GM12878 (cell line): ENCODE results near the gene GLB1L3. TPM values are rescaled to one million over a fixed set of nuclear protein-coding genes. Genes with fewer than 3 reads are reported as not detected.

Experiments used
- ATAC-seq: fragments of 200-7000 bp; cut with Tn5 transposase; 3 replicates; pipeline ENCODE4 v1.9.1; 2020; ENCODE audit warnings: mild to moderate bottlenecking, moderate library complexity
- BruUV-seq: library from RNA; stranded (reverse); fragments of 400-500 nt; replicated peaks from 2 replicates; lab custom pipeline; 2021; lab: Mats Ljungman, UMichigan
- CTCF ChIA-PET: fragments of 300-600 bp; sonication (Branson Sonifier 250); formaldehyde crosslinking; extraction: SDS; loops from one replicate; lab custom pipeline; 2021; ENCODE audit warnings: inconsistent platforms; lab: Yijun Ruan, JAX
- POLR2A ChIA-PET: fragments of 350-600 bp; formaldehyde crosslinking; extraction: SDS; loops from one replicate; lab custom pipeline; 2021; ENCODE audit warnings: inconsistent platforms; lab: Charles Lee
- RAD21 ChIA-PET: fragments of 300-600 bp; sonication (Branson Sonifier 250); formaldehyde crosslinking; loops from one replicate; lab custom pipeline; 2023; ENCODE audit warnings: antibody characterized with exemption; ENCODE audit not compliant: unreplicated experiment; lab: Charles Lee
- SMC1A ChIA-PET: fragments of 300-600 bp; sonication (Branson Sonifier 250); formaldehyde crosslinking; loops from one replicate; lab custom pipeline; 2023; ENCODE audit not compliant: unreplicated experiment, uncharacterized antibody; lab: Charles Lee
- DNase-seq: peaks from one replicate; pipeline ENCODE4 v3.0.0-alpha.2; 2011; ENCODE audit warnings: low read depth, low spot score
- FAIRE-seq: peaks from 3 replicates; lab custom pipeline; 2011; peaks lifted over from hg19 to GRCh38; lab: Jason Lieb, UNC
- H2AFZ ChIP-seq: 2 replicates; pipeline ENCODE4 v1.6.0; 2011; ENCODE audit warnings: low read depth, low read length, control low read depth; ENCODE audit not compliant: control insufficient read depth
- H3K27ac ChIP-seq: 2 replicates; pipeline ENCODE4 v1.5.1; 2011; ENCODE audit warnings: control low read depth; ENCODE audit not compliant: control insufficient read depth, insufficient read depth
- H3K27me3 ChIP-seq, 2 experiments: replicated peaks in 1 of 2; 2 replicates each; pipeline versions ENCODE4 v1.6.0 to v1.6.1; 2011; ENCODE audit warnings: low read length in 1 of 2; ENCODE audit not compliant: control insufficient read depth in 2 of 2, insufficient read depth in 2 of 2
- H3K36me3 ChIP-seq, 2 experiments: 2 replicates each; pipeline ENCODE4 v1.5.1; 2011; ENCODE audit warnings: low read length in 1 of 2; ENCODE audit not compliant: control insufficient read depth in 2 of 2, insufficient read depth in 2 of 2
- H3K4me1 ChIP-seq: 2 replicates; pipeline ENCODE4 v1.6.1; 2011; ENCODE audit warnings: mild to moderate bottlenecking, low read length, moderate library complexity, mixed read lengths; ENCODE audit not compliant: control insufficient read depth, insufficient read depth
- H3K4me2 ChIP-seq: 2 replicates; pipeline ENCODE4 v1.6.0; 2011; ENCODE audit warnings: control low read depth; ENCODE audit not compliant: control insufficient read depth, insufficient read depth
- H3K4me3 ChIP-seq: fragments of 200-600 bp; sonication (generic); 2 replicates; pipeline ENCODE4 v1.5.1; 2016
- H3K79me2 ChIP-seq: 2 replicates; pipeline ENCODE4 v1.6.0; 2011; ENCODE audit warnings: low read length; ENCODE audit not compliant: control insufficient read depth, insufficient read depth
- H3K9ac ChIP-seq: 2 replicates; pipeline ENCODE4 v1.8.0; 2011; ENCODE audit warnings: low read length, control low read depth, mixed read lengths; ENCODE audit not compliant: control insufficient read depth, insufficient read depth
- H3K9me3 ChIP-seq: replicated peaks from 3 replicates; pipeline ENCODE4 v1.5.1; 2011; ENCODE audit warnings: mild to moderate bottlenecking, low read length; ENCODE audit not compliant: control insufficient read depth, insufficient read depth
- H4K20me1 ChIP-seq: 2 replicates; pipeline ENCODE4 v1.6.0; 2011; ENCODE audit not compliant: control insufficient read depth, insufficient read depth
- BMI1 ChIP-seq: fragments of 450-650 bp; IDR thresholded peaks from 2 replicates; pipeline ENCODE4 v1.6.1; 2016; ENCODE audit warnings: mild to moderate bottlenecking, moderate library complexity, borderline replicate concordance
- SIN3A ChIP-seq: IDR thresholded peaks from 2 replicates; pipeline ENCODE4 v1.6.1; 2012; ENCODE audit warnings: low read depth, low read length, improper control_type of control experiment
- WGBS: methylation state at CpG from one replicate; pipeline ENCODE4 v1.1.6; 2016; ENCODE audit warnings: low lambda C conversion rate; ENCODE audit not compliant: insufficient replicate concordance, insufficient coverage; ENCODE audit errors: missing lambda C conversion rate; 5-methylcytosine and 5-hydroxymethylcytosine counted together
- in situ Hi-C: fragments of 300-500 bp; cut with MboI; formaldehyde crosslinking; loops from 9 replicates; pipeline ENCODE4 v1.14.3; 2018; ENCODE audit warnings: mixed read lengths
- intact Hi-C: fragments of 100-400 bp; cut with micrococcal nuclease; formaldehyde crosslinking; loops from one replicate; pipeline ENCODE4 v1.14.2; 2022; ENCODE audit not compliant: unreplicated experiment
- polyA plus RNA-seq, 11 experiments: library from polyadenylated mRNA; depleted of rRNA in 4 of 11; unstranded in 6 of 11; stranded (reverse) in 5 of 11; fragments of >200 nt; fragmentation: Nextera tagmentation in 4 of 11; fragmentation: Illumina TruSeq in 1 of 11; extraction: Ambion mirVana in 4 of 11; extraction: Trizol in 1 of 11; gene quantifications; 1 replicate in 1 of 11; 2 replicates in 10 of 11; pipeline versions ENCODE4 v1.2.1 to v1.2.3, GENCODE V29; 2011 to 2016; ENCODE audit warnings: inconsistent platforms in 2 of 11, missing spikeins in 2 of 11, low read depth in 1 of 11
- total RNA-seq, 4 experiments: library from RNA; depleted of rRNA in 3 of 4; stranded (reverse); fragments of >200 nt in 3 of 4; fragmentation: Illumina TruSeq in 1 of 4; extraction: Trizol in 1 of 4; gene quantifications; 2 replicates each; pipeline versions ENCODE4 v1.2.1 to v1.2.3, GENCODE V29; 2013 to 2021
- TF ChIP-seq, protein P1 (sequence below): fragments of 450-650 bp; IDR thresholded peaks from 2 replicates; pipeline ENCODE4 v1.6.1; 2017; ENCODE audit warnings: mild to moderate bottlenecking, moderate library complexity

The GLB1L3 gene
- total and polyA plus RNA-seq, 10 of the 15 experiments (the other 5 are each of a cell fraction or from before 2014, with no cell fraction given): 0.53 to 2.9 (median 1.9) TPM; not detected in 1

DNA sequence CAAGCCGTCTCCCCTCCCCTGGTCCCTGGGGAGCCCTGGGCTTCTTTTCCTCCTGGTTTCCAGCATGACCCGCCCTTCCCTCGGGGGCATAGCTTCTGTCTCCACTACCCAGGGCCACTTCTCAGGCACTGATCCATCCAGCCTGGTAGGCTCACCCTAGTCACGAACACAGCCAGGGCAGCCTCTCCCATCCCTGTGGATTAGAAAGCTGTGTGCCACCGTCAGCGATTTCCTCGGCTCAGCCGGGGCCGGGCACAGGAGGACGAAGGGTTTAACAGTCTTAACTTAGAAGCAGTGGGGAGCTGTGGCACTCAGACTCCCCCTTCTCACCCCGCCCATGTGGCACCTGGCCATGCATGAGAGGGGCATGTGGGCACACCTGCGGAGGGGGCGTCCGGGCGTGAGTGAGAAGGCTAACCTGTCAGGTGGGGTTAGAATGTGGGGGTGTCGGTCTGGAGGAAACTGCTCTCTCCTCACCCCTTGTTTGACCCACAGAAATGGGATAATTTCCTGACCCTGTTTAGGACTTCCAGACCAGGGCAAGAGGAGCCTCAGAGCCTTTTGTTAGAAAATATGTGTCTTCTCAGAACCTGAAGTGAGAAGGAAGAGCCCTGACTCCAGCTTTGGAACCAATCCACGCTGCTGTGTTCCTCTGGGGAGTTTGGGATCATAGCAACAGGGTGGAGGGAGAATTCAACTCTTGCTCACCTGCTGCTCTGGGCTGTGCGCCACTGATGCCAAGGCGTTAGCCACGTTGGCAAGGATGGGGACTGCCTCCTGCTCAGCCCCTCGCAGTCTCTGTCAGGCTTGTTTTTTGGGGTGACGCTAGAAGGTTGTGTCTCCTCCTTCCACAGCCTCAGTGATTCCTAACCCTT lies 70.2 kb downstream of the GLB1L3 start:
- SMC1A ChIA-PET: no interaction called here
- H3K4me3 ChIP-seq: no peak overlapping the region
- no peak for ATAC-seq
- POLR2A ChIA-PET: interaction anchor here (0.5 kb wide), 1 partner anchor 23 kb away, joined by 3 read pairs; no protein-coding TSS in a partner anchor
- TF ChIP-seq, protein P1, sequence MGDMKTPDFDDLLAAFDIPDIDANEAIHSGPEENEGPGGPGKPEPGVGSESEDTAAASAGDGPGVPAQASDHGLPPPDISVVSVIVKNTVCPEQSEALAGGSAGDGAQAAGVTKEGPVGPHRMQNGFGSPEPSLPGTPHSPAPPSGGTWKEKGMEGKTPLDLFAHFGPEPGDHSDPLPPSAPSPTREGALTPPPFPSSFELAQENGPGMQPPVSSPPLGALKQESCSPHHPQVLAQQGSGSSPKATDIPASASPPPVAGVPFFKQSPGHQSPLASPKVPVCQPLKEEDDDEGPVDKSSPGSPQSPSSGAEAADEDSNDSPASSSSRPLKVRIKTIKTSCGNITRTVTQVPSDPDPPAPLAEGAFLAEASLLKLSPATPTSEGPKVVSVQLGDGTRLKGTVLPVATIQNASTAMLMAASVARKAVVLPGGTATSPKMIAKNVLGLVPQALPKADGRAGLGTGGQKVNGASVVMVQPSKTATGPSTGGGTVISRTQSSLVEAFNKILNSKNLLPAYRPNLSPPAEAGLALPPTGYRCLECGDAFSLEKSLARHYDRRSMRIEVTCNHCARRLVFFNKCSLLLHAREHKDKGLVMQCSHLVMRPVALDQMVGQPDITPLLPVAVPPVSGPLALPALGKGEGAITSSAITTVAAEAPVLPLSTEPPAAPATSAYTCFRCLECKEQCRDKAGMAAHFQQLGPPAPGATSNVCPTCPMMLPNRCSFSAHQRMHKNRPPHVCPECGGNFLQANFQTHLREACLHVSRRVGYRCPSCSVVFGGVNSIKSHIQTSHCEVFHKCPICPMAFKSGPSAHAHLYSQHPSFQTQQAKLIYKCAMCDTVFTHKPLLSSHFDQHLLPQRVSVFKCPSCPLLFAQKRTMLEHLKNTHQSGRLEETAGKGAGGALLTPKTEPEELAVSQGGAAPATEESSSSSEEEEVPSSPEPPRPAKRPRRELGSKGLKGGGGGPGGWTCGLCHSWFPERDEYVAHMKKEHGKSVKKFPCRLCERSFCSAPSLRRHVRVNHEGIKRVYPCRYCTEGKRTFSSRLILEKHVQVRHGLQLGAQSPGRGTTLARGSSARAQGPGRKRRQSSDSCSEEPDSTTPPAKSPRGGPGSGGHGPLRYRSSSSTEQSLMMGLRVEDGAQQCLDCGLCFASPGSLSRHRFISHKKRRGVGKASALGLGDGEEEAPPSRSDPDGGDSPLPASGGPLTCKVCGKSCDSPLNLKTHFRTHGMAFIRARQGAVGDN: no peak
- TF ChIP-seq BMI1: no peak
- no peak for TF ChIP-seq SIN3A
- TF ChIP-seq, all 136 proteins: peak for 0
- no peaks in the 10 kb centered on the region; the same call in 1 of the 2 replicates for H4K20me1 ChIP-seq
- H3K79me2 ChIP-seq: no peaks in the 10 kb centered on the region
- H3K9me3 ChIP-seq: no peaks in the 10 kb centered on the region
- FAIRE-seq (no peak), DNase-seq (no peak)
- in situ Hi-C loops: no loop called here
- no peak overlapping the region for H3K9ac ChIP-seq
- 48% methylated on average over 19 of the region's 22 CpGs for WGBS
- CTCF ChIA-PET: no interaction called here
- H2AFZ ChIP-seq: no peak overlapping the region
- RAD21 ChIA-PET: no interaction called here
- H3K36me3 ChIP-seq: no peaks in the 10 kb centered on the region
- no peak overlapping the region for H3K27ac ChIP-seq
- H3K27me3 ChIP-seq: no peaks in the 10 kb centered on the region; a peak in 2 of 4 replicates
- no TSS peak for BruUV-seq
- no peak overlapping the region for H3K4me2 ChIP-seq
- peaks cover 16% of the 10 kb centered on the region for H3K4me1 ChIP-seq
- intact Hi-C loops: no loop called here
